GM12801 (cell line): ENCODE results near the gene TENM3.

Experiments used
- CTCF ChIP-seq: IDR thresholded peaks from one replicate; pipeline ENCODE4 v1.5.1; 2011; ENCODE audit warnings: control low read depth; ENCODE audit not compliant: insufficient read length; ENCODE audit errors: extremely low read depth

Gene TENM3

GRCh38 chr4:182454440-182455013 is 211.3 kb downstream of the TENM3 start:
- no peak for TF ChIP-seq CTCF

GRCh38 chr4:182465114-182465513 is 221.9 kb downstream of the TENM3 start:
- TF ChIP-seq CTCF: no peak

- TF ChIP-seq CTCF: no peak
Measured at GRCh38 chr4:182465979-182466378, 222.8 kb downstream of the TENM3 start.

GRCh38 chr4:182470215-182470614 is 227.0 kb downstream of the TENM3 start:
- TF ChIP-seq CTCF: no peak

GRCh38 chr4:182475539-182475938 is 232.3 kb downstream of the TENM3 start:
- TF ChIP-seq CTCF: no peak

GRCh38 chr4:182478475-182478874 is 235.3 kb downstream of the TENM3 start:
- no peak for TF ChIP-seq CTCF

- TF ChIP-seq CTCF: no peak
Measured at GRCh38 chr4:182483685-182484084, 240.5 kb downstream of the TENM3 start.

GRCh38 chr4:182486881-182487280 is 243.7 kb downstream of the TENM3 start:
- no peak for TF ChIP-seq CTCF
